HG03575 (cell line): ENCODE data around the gene KNL1.
"Not testable (repeated sequence)": the region's sequence is repeated elsewhere in the genome, so short reads cannot be mapped to it uniquely, and the experiment has no call there.

Experiments
- ATAC-seq: cut with Tn5 transposase; IDR thresholded peaks from one replicate; pipeline ENCODE4 v1.9.1; 2021; ENCODE audit not compliant: unreplicated experiment, insufficient number of reproducible peaks, low FRiP score; ENCODE audit errors: extremely low read depth

The KNL1 gene

DNA sequence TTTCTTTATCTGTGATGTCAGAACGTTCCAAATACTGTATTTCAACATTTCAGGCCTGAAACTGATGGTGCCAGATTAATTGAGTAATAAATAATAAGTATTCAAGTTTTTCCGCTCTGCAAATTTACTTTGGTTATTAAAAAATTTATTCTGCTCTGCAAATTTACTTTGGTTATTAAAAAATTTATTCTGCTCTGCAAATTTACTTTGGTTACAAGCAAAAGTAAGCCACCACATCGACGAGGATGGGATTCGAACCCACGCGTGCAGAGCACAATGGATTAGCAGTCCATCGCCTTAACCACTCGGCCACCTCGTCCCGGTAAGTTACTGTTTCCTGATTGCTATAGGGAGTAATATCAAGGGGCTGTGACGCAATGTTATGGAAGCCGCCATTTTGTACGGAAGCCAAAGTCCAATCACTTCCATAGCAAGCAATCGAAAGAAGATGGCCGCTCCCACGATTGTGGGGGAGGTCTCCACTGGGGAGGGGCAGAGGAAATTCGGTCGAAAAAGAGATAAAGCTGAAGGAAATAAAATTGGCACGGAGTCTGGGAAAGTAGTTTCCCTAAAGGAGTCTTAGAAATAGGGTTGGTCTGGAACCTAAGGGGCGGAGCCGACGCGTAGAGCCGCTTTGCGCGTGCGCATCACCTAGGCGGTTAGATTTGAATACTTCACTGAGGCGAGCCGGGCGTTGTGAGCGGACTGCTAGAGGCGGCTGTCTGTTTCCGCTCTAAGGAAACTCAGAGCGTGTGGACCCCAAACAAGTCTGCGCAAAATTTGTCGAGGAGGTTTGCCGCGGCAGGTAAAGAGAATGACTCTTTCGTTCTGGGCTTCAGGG lies at the start of gene KNL1:
KNL1 (plus strand) TSS at position 662 of the 841 bp plus-strand sequence. CDS start 8,683 bp downstream, outside the sequence.
- no peak for ATAC-seq

- ATAC-seq, result no peak
These were observed 48.6 kb upstream of the KNL1 start for GRCh38 chr15:40545457-40545856.

GRCh38 chr15:40548610-40549009 lies 45.4 kb upstream of the KNL1 start:
- no peak for ATAC-seq

DNA sequence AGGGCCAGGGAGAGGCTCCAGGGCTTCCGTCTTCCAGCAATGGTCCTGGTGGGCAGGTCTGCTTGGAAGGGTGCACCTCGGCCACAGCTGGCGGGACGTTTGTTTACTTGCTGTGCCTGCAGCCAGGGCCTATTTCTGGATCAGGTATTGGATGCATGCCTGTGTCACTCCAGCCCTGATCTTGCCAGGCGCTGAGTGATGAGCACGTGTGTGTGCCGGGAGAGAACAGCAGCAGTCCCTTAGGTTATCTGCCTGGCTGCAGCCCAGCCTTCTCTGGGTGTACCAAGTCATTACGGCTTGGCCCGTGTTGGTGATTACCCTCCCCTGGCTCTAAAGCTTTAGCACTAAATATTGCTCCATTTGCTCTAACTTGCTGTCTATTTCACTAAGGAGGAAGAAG lies 44.2 kb upstream of the KNL1 start:
- ATAC-seq, result peak; percentile 7

DNA sequence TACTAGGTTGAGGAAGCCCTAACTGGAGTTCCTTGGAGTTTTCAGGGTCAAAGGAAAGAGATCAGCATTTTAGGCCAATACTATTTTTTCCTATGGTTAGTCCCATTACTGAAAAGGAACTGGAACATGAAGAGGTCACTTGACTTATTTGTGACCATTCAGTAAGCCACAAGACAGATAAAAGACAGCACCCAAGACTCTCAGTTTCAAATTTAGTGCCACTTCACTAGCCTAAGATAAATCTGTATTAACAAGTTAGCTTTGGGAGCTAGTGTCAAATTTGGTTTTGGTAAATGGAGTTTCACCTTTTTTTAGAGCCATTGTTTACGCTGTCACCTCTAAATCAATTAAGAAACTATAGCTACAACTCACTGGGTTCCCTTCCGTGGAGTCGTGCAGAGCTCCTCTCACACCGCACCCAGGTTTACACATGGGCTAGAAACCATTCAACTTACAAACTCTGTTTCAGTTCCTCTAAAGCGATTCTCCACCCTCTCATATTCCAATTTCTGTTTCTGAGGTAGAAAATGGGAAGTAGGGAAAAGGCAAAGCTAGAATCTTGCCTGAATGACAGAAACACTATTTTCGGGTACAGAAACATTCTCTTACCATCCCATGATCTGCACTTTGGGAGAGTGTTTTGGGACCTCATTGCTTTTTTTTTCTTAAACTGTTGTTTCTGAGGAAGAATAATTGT lies 43.6 kb upstream of the KNL1 start:
- ATAC-seq, result peak; percentile 35

- ATAC-seq, result no peak
These were observed 39.9 kb upstream of the KNL1 start for GRCh38 chr15:40554161-40554525.

DNA sequence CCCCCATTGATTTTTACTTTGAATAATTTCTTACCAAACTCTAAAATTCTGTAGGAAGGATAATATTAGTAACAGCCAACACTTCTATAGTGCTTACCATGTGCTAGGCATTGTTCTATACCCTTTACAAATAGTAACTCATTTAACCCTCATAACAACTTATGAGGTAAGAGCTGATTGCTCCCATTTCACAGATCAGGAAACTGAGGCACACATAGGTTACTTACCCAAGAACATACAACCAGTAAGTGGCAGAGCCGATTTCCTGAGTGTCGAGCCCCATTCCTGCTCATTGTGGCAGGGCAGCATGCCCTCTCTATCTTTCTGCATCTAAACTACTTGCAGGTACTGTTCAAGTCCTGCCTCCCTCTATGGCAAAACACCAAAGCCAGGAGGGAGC lies 38.2 kb upstream of the KNL1 start:
- no peak for ATAC-seq

GRCh38 chr15:40558952-40559742 lies 34.9 kb upstream of the KNL1 start:
- no peak for ATAC-seq

GRCh38 chr15:40562691-40563090 lies 31.4 kb upstream of the KNL1 start:
- ATAC-seq, result no peak

- ATAC-seq, result no peak
These were observed 30.6 kb upstream of the KNL1 start for GRCh38 chr15:40563426-40563825.

DNA sequence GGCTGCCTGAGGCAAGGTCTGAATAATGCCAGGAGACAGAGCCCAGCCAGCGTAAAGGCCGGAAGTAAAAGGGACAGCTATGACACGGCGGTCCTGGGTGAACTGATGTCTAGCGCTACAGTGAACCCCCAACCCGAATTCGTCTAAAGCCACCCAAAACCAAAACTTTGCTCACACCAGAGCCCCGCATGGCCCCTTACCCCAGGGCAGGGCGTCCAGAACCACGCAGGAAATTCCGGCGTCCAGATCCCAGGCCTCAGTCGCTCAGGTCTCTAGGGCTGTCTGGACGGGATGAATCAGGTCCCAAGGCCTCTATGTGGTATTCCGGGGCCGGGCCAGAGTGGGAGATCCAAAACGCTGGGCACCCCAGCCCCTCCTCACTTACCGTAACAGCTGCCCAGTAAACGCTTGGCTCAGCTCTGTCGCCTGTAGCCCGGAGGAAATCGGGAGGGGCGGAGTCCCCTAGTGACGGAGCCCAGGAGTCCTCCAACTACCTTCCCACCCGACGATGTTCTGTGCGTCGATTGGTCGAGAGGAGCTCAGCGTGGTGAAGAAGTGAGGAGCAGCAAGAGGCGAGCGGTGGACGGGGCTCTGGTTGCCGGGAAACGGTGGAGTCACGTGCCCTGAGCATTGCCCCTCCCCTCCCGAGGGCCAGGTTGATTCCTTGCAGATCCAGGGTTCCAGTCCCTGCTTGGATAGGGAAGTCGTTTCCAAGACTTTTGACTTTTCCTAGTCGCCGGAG lies 29.3 kb upstream of the KNL1 start, which contains the start of gene CCDC32:
CCDC32 (minus strand) TSS at position 452 of the 742 bp plus-strand sequence. CDS start 2,027 bp downstream, outside the sequence.
- peak; percentile 74 for ATAC-seq

- no peak for ATAC-seq
These were observed 28.5 kb upstream of the KNL1 start for GRCh38 chr15:40565333-40566238.

GRCh38 chr15:40567111-40567510 lies 26.9 kb upstream of the KNL1 start:
- no peak for ATAC-seq

- no peak for ATAC-seq
These were observed 24.7 kb upstream of the KNL1 start, which contains the start of gene RPUSD2 for GRCh38 chr15:40569129-40569953. TSS of gene RPUSD2 (plus strand) at chr15:40569299. CDS start at chr15:40569338, 39 bp downstream.

DNA sequence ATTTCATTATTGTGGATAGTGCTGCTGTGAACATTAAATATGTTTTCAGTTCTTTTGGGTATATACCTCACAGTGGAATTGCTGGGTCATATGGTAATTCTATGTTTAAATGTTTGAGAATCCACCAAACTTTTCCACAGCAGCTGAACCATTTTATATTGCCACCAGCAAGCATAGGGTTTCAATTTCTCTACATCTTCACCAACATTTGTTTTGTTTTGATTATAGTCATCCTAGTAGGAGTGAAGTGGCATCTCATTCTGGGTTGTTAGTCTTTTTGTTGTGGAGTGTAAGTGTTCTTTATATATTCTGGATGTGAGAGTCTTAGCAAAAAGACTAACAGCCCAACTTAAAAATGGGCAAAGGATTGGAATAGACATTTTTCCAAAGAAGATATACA lies 18.9 kb upstream of the KNL1 start:
- ATAC-seq, result no peak

DNA sequence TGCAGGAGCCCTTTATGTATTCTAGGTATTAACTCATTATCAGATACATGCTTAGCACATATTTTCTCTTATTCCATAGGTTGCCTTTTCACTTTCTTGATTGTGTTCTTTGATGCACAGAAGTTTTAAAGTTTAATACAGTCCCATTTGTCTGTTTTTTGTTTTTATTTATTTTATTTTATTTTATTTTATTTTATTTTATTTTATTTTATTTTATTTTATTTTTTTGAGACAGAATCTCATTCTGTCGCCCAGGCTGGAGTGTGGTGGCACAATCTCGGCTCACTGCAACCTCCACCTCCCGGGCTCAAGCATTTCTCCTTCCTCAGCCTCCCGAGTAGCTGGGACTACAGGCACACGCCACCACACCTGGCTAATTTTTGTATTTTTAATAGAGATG lies 17.1 kb upstream of the KNL1 start:
- not testable (repeated sequence) for ATAC-seq

DNA sequence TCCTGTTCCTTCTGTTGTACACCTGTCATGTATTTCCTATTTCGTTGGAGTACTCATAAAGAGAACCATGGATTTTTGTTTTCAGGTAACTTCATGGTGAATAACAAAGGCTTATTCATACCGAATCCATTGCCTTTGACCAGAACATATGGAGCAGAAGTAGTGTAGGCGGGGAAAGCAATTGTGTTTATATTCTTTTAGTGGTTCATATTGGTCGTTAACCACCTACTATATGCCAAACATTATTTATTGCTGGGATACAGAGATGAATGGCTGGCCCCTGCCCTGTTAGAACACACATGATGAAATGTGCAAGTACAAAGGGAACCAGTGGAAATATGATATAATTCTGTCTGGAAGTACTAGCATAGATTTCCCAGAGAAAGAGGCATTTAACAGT lies 15.2 kb upstream of the KNL1 start:
- no peak for ATAC-seq
